Measurements from ENCODE around the gene CLP1. TPM values are rescaled to one million over a fixed set of nuclear protein-coding genes. Genes with fewer than 3 reads are reported as not detected.

The CLP1 gene
- total and polyA plus RNA-seq, 7 experiments from 2014 or later: 10.1 to 18.5 (median 13.3) TPM

- H3K36me3 ChIP-seq (ENCODE audit: control insufficient read depth in 2 of 3, insufficient read depth in 3 of 3, low read length in 3 of 3): no peaks in the 10 kb centered on the region
- H3K27ac ChIP-seq (ENCODE audit: low read depth, low read length): no peak overlapping the region
- H3K4me3 ChIP-seq (ENCODE audit: low read length): no peak overlapping the region
- Mint-ChIP-seq H3K36me3 (no peaks in the 10 kb centered on the region), H3K27ac (no peak overlapping the region), H3K4me3 (no peak overlapping the region), H3K27me3 (peaks cover 0 to 19% (median 10%) of the 10 kb centered on the region in 5 donors), H3K4me1 (peaks cover 0 to 2% (median 0%) of the 10 kb centered on the region in 7 donors), H3K9me3 (peaks cover 0 to 25% (median 6%) of the 10 kb centered on the region in 11 donors)
- no peak for DNase-seq
- intact Hi-C loops (cut with micrococcal nuclease): no loop called here
- H3K9me3 ChIP-seq (ENCODE audit: control insufficient read depth in 2 of 3, low read length in 3 of 3): peaks cover 0 to 13% (median 0%) of the 10 kb centered on the region in 3 experiments
- no peaks in the 10 kb centered on the region for H3K4me1 ChIP-seq (ENCODE audit: control insufficient read depth in 2 of 2, insufficient read depth in 2 of 2, low read length in 2 of 2)
- CTCF ChIA-PET: no interaction called here
- POLR2A ChIA-PET: no interaction called here
- no peak for ATAC-seq
- no peaks in the 10 kb centered on the region for H3K27me3 ChIP-seq (ENCODE audit: control insufficient read depth in 2 of 2, insufficient read depth in 2 of 2, low read length in 2 of 2)
These were observed 38.2 kb upstream of the CLP1 start for GRCh38 chr11:57619331-57619730.

GRCh38 chr11:57620467-57620866 is 37.1 kb upstream of the CLP1 start:
- H3K4me1 ChIP-seq (ENCODE audit: control insufficient read depth in 2 of 2, insufficient read depth in 2 of 2, low read length in 2 of 2): no peaks in the 10 kb centered on the region
- H3K9me3 ChIP-seq (ENCODE audit: control insufficient read depth in 2 of 3, low read length in 3 of 3): peaks cover 0 to 13% (median 0%) of the 10 kb centered on the region in 3 experiments
- no peak overlapping the region for H3K4me3 Mint-ChIP-seq
- ChIA-PET CTCF (no interaction called here), POLR2A (no interaction called here)
- ATAC-seq (no peak), DNase-seq (no peak)
- H3K4me1 Mint-ChIP-seq: peaks cover 0 to 2% (median 0%) of the 10 kb centered on the region in 7 donors
- H3K36me3 Mint-ChIP-seq: no peaks in the 10 kb centered on the region
- H3K9me3 Mint-ChIP-seq: peaks cover 0 to 25% (median 6%) of the 10 kb centered on the region in 11 donors
- no peak overlapping the region for H3K27ac Mint-ChIP-seq
- H3K4me3 ChIP-seq (ENCODE audit: low read length): no peak overlapping the region
- no peaks in the 10 kb centered on the region for H3K36me3 ChIP-seq (ENCODE audit: control insufficient read depth in 2 of 3, insufficient read depth in 3 of 3, low read length in 3 of 3)
- H3K27ac ChIP-seq (ENCODE audit: low read depth, low read length): no peak overlapping the region
- H3K27me3 ChIP-seq (ENCODE audit: control insufficient read depth in 2 of 2, insufficient read depth in 2 of 2, low read length in 2 of 2): no peaks in the 10 kb centered on the region
- peaks cover 0 to 19% (median 10%) of the 10 kb centered on the region in 5 donors for H3K27me3 Mint-ChIP-seq
- intact Hi-C loops (cut with micrococcal nuclease): no loop called here

- peaks cover 0 to 13% (median 0%) of the 10 kb centered on the region in 3 experiments for H3K9me3 ChIP-seq (ENCODE audit: control insufficient read depth in 2 of 3, low read length in 3 of 3)
- DNase-seq: no peak
- no peak for ATAC-seq
- Mint-ChIP-seq H3K36me3 (no peaks in the 10 kb centered on the region), H3K27ac (no peak overlapping the region), H3K4me1 (peaks cover 0 to 2% (median 0%) of the 10 kb centered on the region in 7 donors), H3K4me3 (no peak overlapping the region), H3K9me3 (peaks cover 0 to 25% (median 6%) of the 10 kb centered on the region in 11 donors), H3K27me3 (peaks cover 0 to 17% (median 4%) of the 10 kb centered on the region in 5 donors)
- intact Hi-C loops (cut with micrococcal nuclease): no loop called here
- H3K36me3 ChIP-seq (ENCODE audit: control insufficient read depth in 2 of 3, insufficient read depth in 3 of 3, low read length in 3 of 3): no peaks in the 10 kb centered on the region
- ChIA-PET POLR2A (no interaction called here), CTCF (interaction anchor here (0.6 kb wide), 1 partner anchor 130 kb away, joined by 3 read pairs; no protein-coding TSS in a partner anchor)
- no peak overlapping the region for H3K4me3 ChIP-seq (ENCODE audit: low read length)
- no peaks in the 10 kb centered on the region for H3K4me1 ChIP-seq (ENCODE audit: control insufficient read depth in 2 of 2, insufficient read depth in 2 of 2, low read length in 2 of 2)
- no peak overlapping the region for H3K27ac ChIP-seq (ENCODE audit: low read depth, low read length)
- no peaks in the 10 kb centered on the region for H3K27me3 ChIP-seq (ENCODE audit: control insufficient read depth in 2 of 2, insufficient read depth in 2 of 2, low read length in 2 of 2)
These were observed 35.3 kb upstream of the CLP1 start for GRCh38 chr11:57622263-57622662.

GRCh38 chr11:57624864-57625263 is 32.7 kb upstream of the CLP1 start:
- no peaks in the 10 kb centered on the region for H3K36me3 ChIP-seq (ENCODE audit: control insufficient read depth in 2 of 3, insufficient read depth in 3 of 3, low read length in 3 of 3)
- H3K4me1 Mint-ChIP-seq: peaks cover 0 to 2% (median 0%) of the 10 kb centered on the region in 7 donors
- no peaks in the 10 kb centered on the region for H3K36me3 Mint-ChIP-seq
- H3K4me3 ChIP-seq (ENCODE audit: low read length): no peak overlapping the region
- H3K4me3 Mint-ChIP-seq: no peak overlapping the region
- ChIA-PET POLR2A (no interaction called here), CTCF (no interaction called here)
- intact Hi-C loops (cut with micrococcal nuclease): no loop called here
- peaks cover 0 to 5% (median 0%) of the 10 kb centered on the region in 3 experiments for H3K9me3 ChIP-seq (ENCODE audit: control insufficient read depth in 2 of 3, low read length in 3 of 3)
- no peak for ATAC-seq
- H3K27ac ChIP-seq (ENCODE audit: low read depth, low read length): no peak overlapping the region
- H3K27me3 ChIP-seq (ENCODE audit: control insufficient read depth in 2 of 2, insufficient read depth in 2 of 2, low read length in 2 of 2): no peaks in the 10 kb centered on the region
- peaks cover 0 to 17% (median 5%) of the 10 kb centered on the region in 11 donors for H3K9me3 Mint-ChIP-seq
- DNase-seq: no peak
- H3K27ac Mint-ChIP-seq: no peak overlapping the region
- H3K4me1 ChIP-seq (ENCODE audit: control insufficient read depth in 2 of 2, insufficient read depth in 2 of 2, low read length in 2 of 2): no peaks in the 10 kb centered on the region
- H3K27me3 Mint-ChIP-seq: peaks cover 0 to 17% (median 10%) of the 10 kb centered on the region in 5 donors

GRCh38 chr11:57626895-57627294 is 30.7 kb upstream of the CLP1 start:
- ChIA-PET POLR2A (interaction anchor here (0.7 kb wide), 1 partner anchor 17 kb away, joined by 4 read pairs; no protein-coding TSS in a partner anchor), CTCF (no interaction called here)
- ATAC-seq: no peak

GRCh38 chr11:57630171-57630570 is 27.4 kb upstream of the CLP1 start:
- no peaks in the 10 kb centered on the region for H3K9me3 Mint-ChIP-seq
- no peaks in the 10 kb centered on the region for H3K27me3 ChIP-seq (ENCODE audit: control insufficient read depth in 2 of 2, insufficient read depth in 2 of 2, low read length in 2 of 2)
- no peaks in the 10 kb centered on the region for H3K4me1 ChIP-seq (ENCODE audit: control insufficient read depth in 2 of 2, insufficient read depth in 2 of 2, low read length in 2 of 2)
- CTCF ChIA-PET: no interaction called here
- H3K9me3 ChIP-seq (ENCODE audit: control insufficient read depth in 2 of 3, low read length in 3 of 3): no peaks in the 10 kb centered on the region
- no peak overlapping the region for H3K27ac ChIP-seq (ENCODE audit: low read depth, low read length)
- no peak overlapping the region for H3K4me3 Mint-ChIP-seq
- H3K27me3 Mint-ChIP-seq: peaks cover 9 to 36% (median 24%) of the 10 kb centered on the region in 5 donors
- no peaks in the 10 kb centered on the region for H3K36me3 ChIP-seq (ENCODE audit: control insufficient read depth in 2 of 3, insufficient read depth in 3 of 3, low read length in 3 of 3)
- H3K27ac Mint-ChIP-seq: no peak overlapping the region
- ATAC-seq: no peak
- no peak for DNase-seq
- H3K4me1 Mint-ChIP-seq: no peaks in the 10 kb centered on the region
- no peak overlapping the region for H3K4me3 ChIP-seq (ENCODE audit: low read length)
- POLR2A ChIA-PET: no interaction called here
- H3K36me3 Mint-ChIP-seq: no peaks in the 10 kb centered on the region
- intact Hi-C loops (cut with micrococcal nuclease): no loop called here

More at GRCh38 chr11:57626895-57627294, 30.7 kb upstream of the CLP1 start:
- Mint-ChIP-seq H3K27ac (no peak overlapping the region), H3K9me3 (peaks cover 0 to 3% (median 0%) of the 10 kb centered on the region in 11 donors), H3K27me3 (peaks cover 5 to 29% (median 10%) of the 10 kb centered on the region in 5 donors), H3K4me1 (peaks cover 0 to 2% (median 0%) of the 10 kb centered on the region in 7 donors), H3K4me3 (no peak overlapping the region), H3K36me3 (no peaks in the 10 kb centered on the region)
- H3K9me3 ChIP-seq (ENCODE audit: control insufficient read depth in 2 of 3, low read length in 3 of 3): no peaks in the 10 kb centered on the region
- intact Hi-C loops (cut with micrococcal nuclease): no loop called here
- no peaks in the 10 kb centered on the region for H3K36me3 ChIP-seq (ENCODE audit: control insufficient read depth in 2 of 3, insufficient read depth in 3 of 3, low read length in 3 of 3)
- H3K27me3 ChIP-seq (ENCODE audit: control insufficient read depth in 2 of 2, insufficient read depth in 2 of 2, low read length in 2 of 2): no peaks in the 10 kb centered on the region
- no peak overlapping the region for H3K27ac ChIP-seq (ENCODE audit: low read depth, low read length)
- no peak for DNase-seq
- H3K4me1 ChIP-seq (ENCODE audit: control insufficient read depth in 2 of 2, insufficient read depth in 2 of 2, low read length in 2 of 2): no peaks in the 10 kb centered on the region
- no peak overlapping the region for H3K4me3 ChIP-seq (ENCODE audit: low read length)

GRCh38 chr11:57632116-57632515 is 25.4 kb upstream of the CLP1 start:
- intact Hi-C loops (cut with micrococcal nuclease): no loop called here
- no peaks in the 10 kb centered on the region for H3K9me3 ChIP-seq (ENCODE audit: control insufficient read depth in 2 of 3, low read length in 3 of 3)
- DNase-seq (no peak), ATAC-seq (no peak)
- Mint-ChIP-seq H3K4me1 (peaks cover 0 to 2% (median 0%) of the 10 kb centered on the region in 7 donors), H3K27ac (no peak overlapping the region), H3K27me3 (peaks cover 9 to 44% (median 29%) of the 10 kb centered on the region in 5 donors), H3K4me3 (no peak overlapping the region), H3K36me3 (no peaks in the 10 kb centered on the region), H3K9me3 (no peaks in the 10 kb centered on the region)
- H3K27ac ChIP-seq (ENCODE audit: low read depth, low read length): no peak overlapping the region
- no peaks in the 10 kb centered on the region for H3K27me3 ChIP-seq (ENCODE audit: control insufficient read depth in 2 of 2, insufficient read depth in 2 of 2, low read length in 2 of 2)
- no peaks in the 10 kb centered on the region for H3K4me1 ChIP-seq (ENCODE audit: control insufficient read depth in 2 of 2, insufficient read depth in 2 of 2, low read length in 2 of 2)
- CTCF ChIA-PET: interaction anchor here (0.8 kb wide), 1 partner anchor 12 kb away, joined by 4 read pairs; no protein-coding TSS in a partner anchor
- POLR2A ChIA-PET: interaction anchor here (0.6 kb wide), 1 partner anchor 50 kb away, joined by 4 read pairs; no protein-coding TSS in a partner anchor
- H3K36me3 ChIP-seq (ENCODE audit: control insufficient read depth in 2 of 3, insufficient read depth in 3 of 3, low read length in 3 of 3): no peaks in the 10 kb centered on the region
- H3K4me3 ChIP-seq (ENCODE audit: low read length): no peak overlapping the region

Measured in naive thymus-derived CD4-positive, alpha-beta T cell (primary cell).